CD1c-positive myeloid dendritic cell (primary cell): ENCODE measurements around the gene CPOX.
"Not testable (repeated sequence)": the region's sequence is repeated elsewhere in the genome, so short reads cannot be mapped to it uniquely, and the experiment has no call there.

ENCODE experiments used
- DNase-seq: peaks from one replicate; pipeline ENCODE4 v3.0.0-alpha.2; 2016; ENCODE audit errors: extremely low spot score

Gene CPOX

GRCh38 chr3:98593046-98593936, at the start of gene CPOX:
Gene CPOX, minus strand, starts transcription at chr3:98593611. Its CDS starts 107 bp downstream, at chr3:98593504.
- peak; percentile 92 for DNase-seq

- DNase-seq: not testable (repeated sequence)
These were observed 49.4 kb upstream of the CPOX start for GRCh38 chr3:98642769-98643168.

- DNase-seq: not testable (repeated sequence)
These were observed 48.3 kb upstream of the CPOX start for GRCh38 chr3:98641756-98642155.

- DNase-seq: not testable (repeated sequence)
These were observed 45.1 kb upstream of the CPOX start for GRCh38 chr3:98638515-98638914.

GRCh38 chr3:98630416-98630815, 37.0 kb upstream of the CPOX start:
- no peak for DNase-seq

GRCh38 chr3:98628317-98628716, 34.9 kb upstream of the CPOX start:
- no peak for DNase-seq

- DNase-seq: no peak
These were observed 32.7 kb upstream of the CPOX start for GRCh38 chr3:98626151-98626550.

GRCh38 chr3:98623572-98624280, 30.3 kb upstream of the CPOX start:
- DNase-seq: no peak

- no peak for DNase-seq
These were observed 24.4 kb upstream of the CPOX start for GRCh38 chr3:98617841-98618240.

- DNase-seq: no peak
These were observed 20.2 kb upstream of the CPOX start for GRCh38 chr3:98613616-98614015.

GRCh38 chr3:98612996-98613517, 19.6 kb upstream of the CPOX start:
- DNase-seq: peak; percentile 49

GRCh38 chr3:98612587-98612986, 19.2 kb upstream of the CPOX start:
- DNase-seq: no peak

- no peak for DNase-seq
These were observed 14.6 kb upstream of the CPOX start for GRCh38 chr3:98608029-98608428.

GRCh38 chr3:98603580-98603979, 10.2 kb upstream of the CPOX start:
- DNase-seq: no peak

- peak; percentile 61 for DNase-seq
These were observed 8.8 kb upstream of the CPOX start for GRCh38 chr3:98602078-98602678.

GRCh38 chr3:98601180-98601579, 7.8 kb upstream of the CPOX start:
- DNase-seq: no peak

- DNase-seq: no peak
These were observed 7.1 kb upstream of the CPOX start for GRCh38 chr3:98600412-98601095.

- DNase-seq: no peak
These were observed 6.4 kb upstream of the CPOX start for GRCh38 chr3:98599647-98600411.

- DNase-seq: no peak
These were observed 5.1 kb upstream of the CPOX start for GRCh38 chr3:98598492-98598891.

GRCh38 chr3:98596541-98597500, 3.4 kb upstream of the CPOX start:
- DNase-seq: peak; percentile 87
